HG02970 (cell line): ENCODE results near the gene PLK3.

Source experiments
- ATAC-seq: cut with Tn5 transposase; IDR thresholded peaks from one replicate; pipeline ENCODE4 v1.9.1; 2021; ENCODE audit warnings: mild to moderate bottlenecking, moderate library complexity, moderate number of reproducible peaks; ENCODE audit not compliant: unreplicated experiment, low FRiP score

PLK3 gene

GRCh38 chr1:44849575-44850132, 49.5 kb downstream of the PLK3 start:
- ATAC-seq, result no peak

- ATAC-seq, result no peak
Measured at GRCh38 chr1:44851308-44851707, 51.1 kb downstream of the PLK3 start.

GRCh38 chr1:44853201-44853600, 53.0 kb downstream of the PLK3 start:
- ATAC-seq, result no peak

GRCh38 chr1:44854970-44855369, 54.8 kb downstream of the PLK3 start:
- no peak for ATAC-seq
